VCaP (cell line): ENCODE measurements around the gene MUTYH.

Experiments used
- H3K27ac ChIP-seq: fragments of 450-650 bp; 2 replicates; pipeline ENCODE4 v1.5.1; 2017
- CTCF ChIP-seq: fragments of 450-650 bp; conservative IDR thresholded peaks from 2 replicates; pipeline ENCODE4 v1.5.1; 2017; ENCODE audit warnings: mild to moderate bottlenecking, moderate library complexity

The MUTYH gene

GRCh38 chr1:45327644-45328515 is 12.4 kb downstream of the MUTYH start:
- no peak for TF ChIP-seq CTCF
- no peak overlapping the region for H3K27ac ChIP-seq

GRCh38 chr1:45326627-45327623 is 13.3 kb downstream of the MUTYH start, which contains the start of gene HPDL:
TSS of gene HPDL (plus strand) at chr1:45326895. CDS start at chr1:45327149, 254 bp downstream.
- TF ChIP-seq CTCF, result no peak
- no peak within 1 kb of the TSS for H3K27ac ChIP-seq

- no peak overlapping the region for H3K27ac ChIP-seq
- no peak for TF ChIP-seq CTCF
Measured at GRCh38 chr1:45325851-45326506, 14.3 kb downstream of the MUTYH start.

- TF ChIP-seq CTCF, result no peak
Measured at GRCh38 chr1:45322486-45323040, 17.7 kb downstream of the MUTYH start.

GRCh38 chr1:45321444-45321843 is 18.8 kb downstream of the MUTYH start:
- H3K27ac ChIP-seq, result no peak overlapping the region
- TF ChIP-seq CTCF, result no peak

More at GRCh38 chr1:45322486-45323040, 17.7 kb downstream of the MUTYH start:
- H3K27ac ChIP-seq, result no peak overlapping the region

GRCh38 chr1:45319761-45320160 is 20.5 kb downstream of the MUTYH start:
- no peak for TF ChIP-seq CTCF
- no peak overlapping the region for H3K27ac ChIP-seq
